Measurements from ENCODE around the gene C1R. TPM values are rescaled to one million over a fixed set of nuclear protein-coding genes. Genes with fewer than 3 reads are reported as not detected.
"Not testable (repeated sequence)": the region's sequence is repeated elsewhere in the genome, so short reads cannot be mapped to it uniquely, and the experiment has no call there.

Gene C1R
- total and polyA plus RNA-seq, 10 donors: 91.8 to 421 (median 282) TPM

- DNase-seq: no peak
- Histone ChIP-seq H3K27ac (no peak overlapping the region), H3K27me3 (replicated peaks in 1 of 7) (peaks cover 0 to 9% (median 0%) of the 10 kb centered on the region in 7 donors), H3K36me3 (no peaks in the 10 kb centered on the region), H3K4me3 (no peak overlapping the region), H3K4me1 (peaks cover 0 to 5% (median 3%) of the 10 kb centered on the region in 6 donors), H3K9me3 (no peaks in the 10 kb centered on the region)
- intact Hi-C loops (cut with DNase I; ENCODE audit: low total_unique reads): no loop called here
- TF ChIP-seq POLR2A (IDR thresholded peaks at IDR 0.05) (no peak), CTCF (IDR thresholded peaks at IDR 0.05 in 8 of 11, conservative IDR thresholded peaks at IDR 0.05 in 3 of 11) (no peak)
- WGBS, 5 donors: 79 to 95% (median 88%) methylated on average over 4 of the region's 4 CpGs
These were observed 37.3 kb downstream of the C1R start for GRCh38 chr12:7054925-7055324.

GRCh38 chr12:7049973-7050372 is 42.3 kb downstream of the C1R start:
- peaks cover 0 to 20% (median 10%) of the 10 kb centered on the region in 6 donors for H3K4me1 ChIP-seq
- H3K36me3 ChIP-seq; intact Hi-C loops (cut with DNase I; ENCODE audit: low total_unique reads); H3K27ac ChIP-seq; H3K9me3 ChIP-seq; H3K27me3 ChIP-seq (replicated peaks in 1 of 7); H3K4me3 ChIP-seq; DNase-seq: not testable (repeated sequence)
- WGBS, 5 donors: 93 to 100% (median 98%) methylated on average over 3 of the region's 3 CpGs

- H3K36me3 ChIP-seq; intact Hi-C loops (cut with DNase I; ENCODE audit: low total_unique reads); H3K27me3 ChIP-seq (replicated peaks in 1 of 7); H3K4me3 ChIP-seq; DNase-seq; H3K27ac ChIP-seq; H3K9me3 ChIP-seq: not testable (repeated sequence)
- 88 to 92% (median 91%) methylated on average over 10 of the region's 10 CpGs for WGBS, 5 donors
- H3K4me1 ChIP-seq: peaks cover 0 to 20% (median 10%) of the 10 kb centered on the region in 6 donors
These were observed 42.7 kb downstream of the C1R start for GRCh38 chr12:7049445-7049951.

DNA sequence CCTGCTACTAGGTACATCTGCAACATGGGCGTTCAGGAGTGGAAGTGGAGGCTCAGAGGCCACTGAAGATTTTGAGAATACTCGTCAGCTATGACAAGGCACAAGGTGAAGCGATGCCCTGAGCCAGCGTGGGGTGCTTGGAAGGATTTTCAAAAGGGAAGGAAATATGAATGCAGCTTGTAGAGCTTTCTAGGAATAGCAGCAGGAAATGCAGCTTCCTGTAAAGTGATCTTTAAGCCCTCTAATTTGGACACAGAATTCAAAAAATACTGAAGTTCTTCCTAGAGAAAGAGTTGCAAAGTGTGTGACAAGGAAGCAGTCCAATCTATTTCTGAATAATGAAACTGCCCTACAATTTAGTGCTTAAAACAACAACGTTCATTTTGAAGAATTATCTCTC is 44.9 kb downstream of the C1R start:
- intact Hi-C loops (cut with DNase I; ENCODE audit: low total_unique reads): no loop called here
- DNase-seq: no peak
- H3K36me3 ChIP-seq: no peaks in the 10 kb centered on the region
- H3K27ac ChIP-seq: no peak overlapping the region
- WGBS, 5 donors: 8 to 26% (median 15%) methylated on average over 5 of the region's 5 CpGs
- H3K9me3 ChIP-seq: no peaks in the 10 kb centered on the region
- H3K4me1 ChIP-seq: peaks cover 0 to 20% (median 10%) of the 10 kb centered on the region in 6 donors
- no peak for TF ChIP-seq CTCF (IDR thresholded peaks at IDR 0.05 in 8 of 11, conservative IDR thresholded peaks at IDR 0.05 in 3 of 11)
- TF ChIP-seq POLR2A (IDR thresholded peaks at IDR 0.05): no peak
- TF ChIP-seq POLR2AphosphoS5 (IDR thresholded peaks at IDR 0.05): no peak
- H3K4me3 ChIP-seq: no peak overlapping the region
- H3K27me3 ChIP-seq (replicated peaks in 1 of 7): no peaks in the 10 kb centered on the region

GRCh38 chr12:7046383-7047105 is 45.7 kb downstream of the C1R start:
- peaks cover 0 to 20% (median 10%) of the 10 kb centered on the region in 6 donors for H3K4me1 ChIP-seq
- no peak overlapping the region for H3K27ac ChIP-seq
- H3K4me3 ChIP-seq: no peak overlapping the region
- TF ChIP-seq CTCF (IDR thresholded peaks at IDR 0.05 in 8 of 11, conservative IDR thresholded peaks at IDR 0.05 in 3 of 11) (no peak), POLR2A (IDR thresholded peaks at IDR 0.05) (no peak), POLR2AphosphoS5 (IDR thresholded peaks at IDR 0.05) (no peak)
- 79 to 93% (median 87%) methylated on average over 5 of the region's 5 CpGs for WGBS, 5 donors
- no peaks in the 10 kb centered on the region for H3K36me3 ChIP-seq
- intact Hi-C loops (cut with DNase I; ENCODE audit: low total_unique reads): no loop called here
- no peak for DNase-seq
- no peaks in the 10 kb centered on the region for H3K9me3 ChIP-seq
- H3K27me3 ChIP-seq (replicated peaks in 1 of 7): no peaks in the 10 kb centered on the region
